ENCODE measurements around the gene CCDC9B.

The CCDC9B gene

DNA sequence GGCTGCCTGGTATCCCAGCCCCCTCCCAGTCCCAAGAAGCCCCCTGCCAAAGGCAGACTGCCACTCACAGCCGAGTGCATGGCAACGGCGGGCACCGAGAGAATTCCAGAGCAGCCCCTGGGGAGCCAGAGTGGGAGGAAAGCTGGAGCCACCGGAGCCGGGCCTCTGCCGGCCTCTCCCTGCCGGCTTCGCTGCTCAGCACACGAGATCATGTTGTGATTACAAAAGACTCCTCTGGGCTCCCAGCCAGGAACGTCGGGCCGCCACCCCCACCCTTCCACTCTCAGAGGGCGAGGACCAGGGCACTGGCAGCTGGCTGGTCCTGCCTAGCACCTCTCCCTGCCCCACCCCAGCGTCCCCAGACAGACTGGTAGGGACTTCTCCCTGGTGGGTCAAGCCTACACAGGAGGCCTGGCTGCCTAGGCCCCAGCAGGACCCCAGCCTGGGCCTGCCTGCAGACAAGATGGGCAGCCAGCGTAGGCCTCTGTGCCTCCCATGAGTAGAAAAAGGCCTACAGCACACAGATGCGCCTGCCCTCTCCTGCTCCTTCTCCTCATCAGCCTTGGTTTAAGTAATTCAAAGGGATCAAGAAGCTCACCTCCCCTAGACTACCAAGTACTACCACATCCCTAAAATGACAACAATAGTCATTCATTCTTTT lies at the start of gene CCDC9B:
Gene CCDC9B, minus strand, starts transcription at position 200 of the 661 bp plus-strand sequence. Its CDS starts 120 bp downstream, at position 80.
- no peak for DNase-seq

DNA sequence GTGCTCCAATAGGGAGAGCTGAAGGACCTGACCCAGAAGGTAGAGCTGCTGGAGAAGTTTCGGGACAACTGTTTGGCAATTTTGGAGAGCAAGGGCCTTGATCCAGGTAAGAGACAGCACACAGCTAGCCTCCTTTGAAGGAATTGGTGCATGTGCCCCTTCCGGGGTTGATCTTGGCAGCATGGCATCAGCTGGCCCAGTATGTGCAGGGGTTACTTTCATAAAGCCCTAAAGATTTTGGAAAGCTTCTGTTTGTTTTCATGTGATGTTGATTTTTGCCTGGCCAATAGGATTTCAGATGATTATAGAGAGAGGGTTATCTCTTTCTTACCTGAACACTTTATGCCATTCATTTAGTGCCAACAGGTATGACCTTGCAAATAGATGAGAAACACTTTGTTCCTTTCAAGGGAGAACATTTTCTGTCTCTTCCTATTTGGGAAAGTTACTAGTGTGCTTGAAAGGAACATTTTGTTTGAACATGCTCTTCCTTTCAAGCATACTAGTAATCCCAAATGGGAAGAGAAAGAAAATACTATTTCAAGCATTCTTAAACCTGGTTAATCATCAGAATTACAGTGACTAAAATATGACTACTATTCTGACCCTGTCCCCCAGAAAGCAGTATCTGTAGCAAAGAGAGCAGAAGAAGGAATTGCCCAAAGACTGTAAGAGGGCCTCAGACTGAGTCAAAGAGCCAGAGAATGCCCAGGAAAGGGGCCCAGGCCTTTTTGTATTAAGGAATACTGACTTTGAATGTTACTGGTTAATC lies 49.3 kb upstream of the CCDC9B start:
- DNase-seq, result no peak

DNA sequence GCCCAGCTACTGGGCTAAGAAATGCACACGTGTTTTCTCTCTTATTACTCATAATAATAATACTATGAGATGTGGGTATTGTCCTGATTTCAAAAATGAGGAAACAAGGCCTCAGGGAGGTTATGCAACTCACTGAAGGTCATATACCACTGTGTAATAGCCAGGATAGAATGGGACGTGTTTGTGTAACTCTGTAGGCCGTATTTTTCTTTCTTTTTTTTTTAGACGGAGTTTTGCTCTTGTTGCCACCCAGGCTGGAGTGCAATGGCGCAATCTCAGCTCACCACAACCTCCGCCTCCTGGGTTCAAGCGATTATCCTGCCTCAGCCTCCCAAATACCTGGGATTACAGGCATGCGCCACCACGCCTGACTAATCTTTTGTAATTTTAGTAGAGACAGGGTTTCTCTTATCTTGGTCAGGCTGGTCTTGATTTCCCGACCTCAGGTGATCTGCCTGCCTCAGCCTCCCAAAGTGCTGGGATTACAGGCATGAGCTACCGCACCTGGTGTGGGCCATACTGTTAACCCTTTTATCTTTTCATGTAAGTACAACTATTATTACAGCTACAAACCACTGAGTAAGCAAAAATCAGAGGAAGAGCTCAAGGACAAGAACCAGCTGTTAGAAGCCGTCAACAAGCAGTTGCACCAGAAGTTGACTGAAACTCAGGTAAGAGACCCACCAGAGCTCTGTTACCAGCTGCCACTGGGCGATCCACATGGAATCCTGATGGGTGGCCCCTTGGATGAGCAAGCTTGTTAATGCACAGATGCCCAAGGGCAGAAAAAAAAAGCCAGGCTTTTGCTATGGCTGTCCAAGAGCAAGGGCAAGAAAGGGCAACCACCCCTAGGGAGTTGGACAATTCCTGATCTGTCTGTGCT lies 48.4 kb upstream of the CCDC9B start:
- no peak for DNase-seq

DNA sequence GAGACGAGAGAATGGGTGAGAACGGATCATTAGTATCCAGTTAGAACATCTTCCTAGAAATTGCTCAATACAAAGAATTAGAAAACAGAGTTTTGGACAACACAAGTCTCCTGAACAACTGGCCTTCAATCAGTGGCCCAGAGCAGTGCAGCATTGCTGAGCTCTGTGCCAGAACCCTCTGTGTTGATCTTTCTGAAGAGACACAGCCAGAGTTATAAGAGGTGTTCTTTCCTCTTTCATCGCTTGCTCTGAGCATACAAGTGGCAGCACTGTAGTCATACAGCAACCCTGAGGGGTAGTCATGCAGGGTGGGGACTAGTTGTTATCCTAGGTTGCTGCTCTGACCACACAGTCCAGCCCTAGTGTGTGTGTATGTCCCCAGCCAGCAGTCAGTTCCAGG lies 45.7 kb upstream of the CCDC9B start:
- no peak for DNase-seq

DNA sequence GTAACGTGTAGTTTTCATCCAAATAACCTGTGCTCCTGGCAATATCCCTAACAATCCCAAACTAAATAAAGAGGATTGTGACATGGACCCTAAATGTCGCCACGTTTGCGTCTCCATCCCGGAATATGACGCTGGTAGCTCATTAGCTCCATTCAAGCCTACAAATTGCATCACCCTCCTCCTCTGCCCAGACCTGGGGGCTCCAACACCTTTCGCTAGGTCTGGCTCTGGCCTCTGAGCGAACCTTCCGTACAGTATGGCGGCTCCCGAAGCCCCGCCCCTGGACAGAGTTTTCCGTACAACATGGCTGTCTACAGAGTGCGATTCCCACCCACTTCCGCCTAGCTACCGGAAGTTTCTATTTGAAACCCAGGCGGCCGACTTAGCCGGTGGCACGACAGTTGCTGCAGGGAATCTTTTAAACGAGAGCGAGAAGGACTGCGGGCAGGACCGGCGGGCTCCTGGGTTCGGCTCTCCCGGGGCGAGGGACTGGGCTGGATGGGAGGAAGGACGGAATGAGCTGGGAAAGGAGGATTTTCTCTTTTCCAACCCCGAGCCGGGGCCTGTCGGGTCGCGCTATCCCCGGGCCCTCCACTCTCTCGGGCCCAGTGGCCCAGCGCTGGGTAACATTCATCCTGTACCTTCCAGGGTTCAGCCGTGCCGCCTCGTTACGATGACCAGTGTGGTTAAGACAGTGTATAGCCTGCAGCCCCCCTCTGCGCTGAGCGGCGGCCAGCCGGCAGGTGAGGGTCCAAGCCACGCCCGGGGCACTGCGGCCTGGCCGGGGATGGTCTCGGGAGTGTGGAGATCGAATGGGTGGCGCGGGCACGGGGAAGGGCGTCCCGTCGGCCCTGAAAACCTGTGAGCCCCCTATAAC lies 42.1 kb upstream of the CCDC9B start, which contains the start of gene KNSTRN:
Gene KNSTRN, plus strand, starts transcription at position 142 of the 877 bp plus-strand sequence. Its CDS starts 115 bp downstream, at position 257.
- peak; percentile 63 for DNase-seq

DNA sequence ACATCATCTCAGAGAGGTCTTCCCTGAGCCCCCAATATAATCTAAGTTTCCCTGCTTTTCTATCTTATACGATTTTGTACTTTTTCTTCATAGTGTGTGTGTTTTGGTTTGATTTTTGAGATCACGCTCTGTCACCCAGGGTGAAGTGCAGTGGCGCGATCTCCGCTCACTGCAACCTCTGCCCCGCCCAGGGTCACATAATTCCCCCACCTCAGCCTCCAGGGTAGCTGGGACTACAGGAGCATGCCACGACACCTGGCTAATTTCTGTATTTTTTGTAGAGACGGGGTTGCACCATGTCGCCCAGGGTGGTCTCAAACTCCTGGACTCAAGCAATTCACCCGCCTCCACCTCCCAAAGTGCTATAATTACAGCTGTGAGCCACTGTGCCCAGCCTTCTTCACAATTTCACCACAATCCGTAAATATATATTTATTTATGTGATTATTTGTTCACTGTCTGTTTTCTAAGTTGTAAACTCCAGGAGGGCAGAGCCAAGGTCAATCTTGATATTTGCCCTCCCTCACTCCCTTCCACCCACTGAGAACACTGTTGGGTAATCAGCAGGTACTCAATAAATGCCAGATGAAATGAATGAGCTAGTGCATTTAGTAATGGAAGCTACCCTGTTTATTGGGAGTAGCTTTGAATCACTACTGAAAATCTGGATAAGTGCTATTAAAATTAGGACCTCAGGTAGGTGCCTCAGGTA lies 41.2 kb upstream of the CCDC9B start:
- no peak for DNase-seq

DNA sequence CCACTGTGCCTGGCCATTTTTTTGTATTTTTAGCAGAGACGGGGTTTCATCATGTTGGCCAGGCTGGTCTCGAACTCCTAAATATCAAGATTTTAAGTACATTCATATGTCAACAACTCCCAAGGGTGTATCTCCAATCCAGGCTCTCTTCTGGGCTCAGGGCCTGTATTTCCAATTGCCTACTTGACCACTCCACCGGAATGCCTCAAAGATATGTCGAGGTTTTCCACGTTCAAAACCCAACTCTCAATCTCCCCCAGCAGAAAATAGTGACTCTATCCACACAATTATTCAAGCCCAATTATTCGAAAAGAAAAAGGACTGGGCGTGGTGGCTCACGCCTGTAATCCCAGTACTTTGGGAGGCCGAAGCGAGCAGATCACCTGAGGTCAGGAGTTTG lies 39.9 kb upstream of the CCDC9B start:
- no peak for DNase-seq

DNA sequence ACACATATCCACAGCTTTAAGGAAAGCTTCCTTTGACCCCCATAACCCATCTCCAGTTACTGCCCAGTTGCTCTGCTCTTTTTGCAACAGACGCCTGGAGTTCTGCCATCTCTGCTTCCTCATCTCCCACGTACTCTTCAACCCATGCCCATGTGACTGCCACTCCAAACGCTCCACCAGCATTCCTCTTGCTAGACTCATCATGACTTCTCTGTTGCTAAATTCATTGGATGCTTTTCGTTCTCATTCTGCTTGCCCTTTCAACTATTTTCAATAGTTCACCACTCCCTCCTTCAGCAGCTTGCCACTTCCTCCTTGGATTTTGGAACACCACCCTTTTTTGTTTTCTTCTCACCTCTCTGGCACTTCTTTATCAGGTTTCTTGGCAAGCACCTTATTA lies 39.1 kb upstream of the CCDC9B start:
- DNase-seq, result no peak

DNA sequence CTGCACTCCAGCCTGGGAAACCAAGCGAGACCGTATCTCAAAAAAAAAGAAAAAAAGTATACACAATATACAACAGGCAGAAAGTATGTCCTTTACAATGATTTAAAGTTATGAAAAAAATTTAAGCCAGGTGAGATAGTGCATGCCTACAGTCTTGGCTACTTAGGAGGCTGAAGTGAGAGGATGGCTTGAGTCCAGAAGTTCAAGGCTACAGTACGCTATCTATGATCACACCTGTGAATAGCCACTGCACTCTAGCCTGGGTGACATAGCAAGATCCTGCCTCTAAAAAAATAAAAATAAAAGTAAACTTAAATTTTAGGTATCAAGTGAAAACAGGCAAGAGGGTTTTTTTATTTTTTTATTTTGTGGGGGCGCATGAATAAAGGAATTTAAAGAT lies 38.6 kb upstream of the CCDC9B start:
- DNase-seq, result no peak

DNA sequence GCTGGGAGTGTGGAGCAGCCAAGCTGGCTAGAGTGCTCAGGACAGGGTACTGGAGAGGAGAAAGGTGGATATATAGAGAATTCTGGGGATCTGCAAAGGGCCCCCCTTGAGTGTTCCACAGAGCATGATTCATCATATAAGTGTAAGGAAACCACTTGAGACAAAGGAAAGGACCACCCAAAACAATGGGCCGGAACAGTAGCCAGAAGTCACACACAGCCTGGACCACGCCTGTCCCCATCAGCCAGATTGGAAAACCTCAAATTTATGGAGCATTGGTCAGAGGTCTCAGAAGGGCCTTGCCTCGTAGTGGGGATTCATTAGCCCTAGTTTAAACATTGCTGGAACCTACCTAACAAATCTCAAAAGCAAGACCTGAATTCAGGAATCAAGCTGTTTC lies 36.9 kb upstream of the CCDC9B start:
- no peak for DNase-seq

DNA sequence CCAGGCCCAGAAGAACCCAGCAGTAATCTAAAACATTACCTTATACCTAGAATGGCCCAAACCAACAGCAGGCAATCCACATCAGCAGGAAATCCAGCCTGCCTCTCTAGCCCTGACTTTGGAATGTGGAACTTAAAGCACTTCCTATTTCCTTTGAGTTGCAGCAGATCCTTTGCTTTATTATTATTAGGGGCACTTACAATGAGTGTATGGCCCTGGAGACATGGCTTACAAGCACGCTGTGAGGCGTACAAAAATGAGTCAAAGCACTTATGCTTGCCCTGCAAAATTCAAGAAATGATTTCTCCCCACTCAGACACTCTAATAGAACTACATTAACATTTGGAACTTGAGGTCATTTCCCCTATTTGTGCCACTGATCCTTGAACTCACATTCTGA lies 32.2 kb upstream of the CCDC9B start:
- DNase-seq, result no peak

DNA sequence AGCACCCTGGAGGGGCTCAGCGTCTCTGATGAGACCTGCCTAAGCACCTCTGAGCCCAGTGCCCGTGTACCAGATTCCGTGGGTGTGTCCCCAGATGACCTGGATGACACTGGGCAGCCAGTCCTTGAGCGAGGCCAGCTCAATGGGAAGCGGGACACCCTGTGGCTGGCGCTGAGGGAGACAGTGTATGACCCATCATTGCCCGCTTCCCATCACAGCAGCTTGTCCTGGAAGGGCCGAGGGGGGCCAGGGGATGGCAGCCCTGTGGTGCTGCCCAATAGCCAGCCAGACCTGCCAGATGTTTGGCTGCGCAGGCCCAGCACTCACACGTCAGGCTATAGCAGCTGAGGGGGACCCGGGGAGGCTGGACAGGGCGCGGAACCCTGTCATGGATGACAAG lies 29.2 kb upstream of the CCDC9B start:
- no peak for DNase-seq

DNA sequence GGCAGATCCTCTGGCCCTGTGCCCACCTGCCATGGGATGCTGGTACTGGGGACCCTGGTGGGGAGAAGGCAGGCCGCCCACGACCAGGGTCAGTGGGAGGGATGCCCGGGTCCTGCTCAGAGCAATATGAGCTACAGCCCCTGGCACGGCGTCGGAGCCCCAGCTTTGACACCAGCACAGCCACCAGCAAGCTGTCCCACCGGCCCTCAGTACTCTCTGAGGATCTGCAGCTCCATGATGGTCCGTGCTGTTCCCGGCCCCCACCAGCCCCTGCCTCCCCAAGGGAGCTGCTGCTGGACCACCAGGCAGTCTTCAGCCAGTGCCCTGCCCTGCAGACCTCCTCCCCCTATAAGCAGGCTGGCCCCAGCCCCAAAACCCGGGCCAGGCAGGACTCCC lies 28.7 kb upstream of the CCDC9B start:
- no peak for DNase-seq

DNA sequence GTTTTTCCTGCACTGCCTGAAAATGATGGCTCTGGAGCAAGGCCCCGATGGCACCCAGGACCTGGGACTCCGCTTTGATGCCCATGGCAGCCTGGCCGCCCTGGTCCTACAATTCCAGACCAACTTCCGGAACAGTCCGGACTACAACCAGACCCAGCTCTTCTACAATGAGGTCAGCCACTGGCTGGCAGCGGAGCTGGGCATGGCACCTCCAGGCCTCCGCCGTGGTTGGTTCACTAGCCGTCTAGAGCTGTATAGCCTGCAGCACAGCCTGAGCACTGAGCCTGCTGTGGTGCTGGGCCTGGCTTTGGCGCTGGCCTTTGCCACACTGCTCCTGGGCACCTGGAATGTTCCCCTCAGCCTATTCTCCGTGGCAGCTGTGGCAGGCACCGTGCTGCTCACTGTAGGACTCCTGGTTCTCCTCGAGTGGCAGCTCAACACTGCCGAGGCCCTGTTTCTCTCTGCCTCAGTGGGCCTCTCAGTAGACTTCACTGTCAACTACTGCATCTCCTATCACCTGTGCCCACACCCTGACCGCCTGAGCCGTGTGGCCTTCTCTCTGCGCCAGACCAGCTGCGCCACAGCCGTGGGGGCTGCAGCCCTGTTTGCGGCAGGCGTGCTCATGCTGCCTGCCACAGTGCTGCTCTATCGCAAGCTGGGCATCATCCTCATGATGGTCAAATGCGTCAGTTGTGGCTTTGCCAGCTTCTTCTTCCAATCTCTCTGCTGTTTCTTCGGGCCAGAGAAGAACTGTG lies 28.2 kb upstream of the CCDC9B start:
- no peak for DNase-seq

DNA sequence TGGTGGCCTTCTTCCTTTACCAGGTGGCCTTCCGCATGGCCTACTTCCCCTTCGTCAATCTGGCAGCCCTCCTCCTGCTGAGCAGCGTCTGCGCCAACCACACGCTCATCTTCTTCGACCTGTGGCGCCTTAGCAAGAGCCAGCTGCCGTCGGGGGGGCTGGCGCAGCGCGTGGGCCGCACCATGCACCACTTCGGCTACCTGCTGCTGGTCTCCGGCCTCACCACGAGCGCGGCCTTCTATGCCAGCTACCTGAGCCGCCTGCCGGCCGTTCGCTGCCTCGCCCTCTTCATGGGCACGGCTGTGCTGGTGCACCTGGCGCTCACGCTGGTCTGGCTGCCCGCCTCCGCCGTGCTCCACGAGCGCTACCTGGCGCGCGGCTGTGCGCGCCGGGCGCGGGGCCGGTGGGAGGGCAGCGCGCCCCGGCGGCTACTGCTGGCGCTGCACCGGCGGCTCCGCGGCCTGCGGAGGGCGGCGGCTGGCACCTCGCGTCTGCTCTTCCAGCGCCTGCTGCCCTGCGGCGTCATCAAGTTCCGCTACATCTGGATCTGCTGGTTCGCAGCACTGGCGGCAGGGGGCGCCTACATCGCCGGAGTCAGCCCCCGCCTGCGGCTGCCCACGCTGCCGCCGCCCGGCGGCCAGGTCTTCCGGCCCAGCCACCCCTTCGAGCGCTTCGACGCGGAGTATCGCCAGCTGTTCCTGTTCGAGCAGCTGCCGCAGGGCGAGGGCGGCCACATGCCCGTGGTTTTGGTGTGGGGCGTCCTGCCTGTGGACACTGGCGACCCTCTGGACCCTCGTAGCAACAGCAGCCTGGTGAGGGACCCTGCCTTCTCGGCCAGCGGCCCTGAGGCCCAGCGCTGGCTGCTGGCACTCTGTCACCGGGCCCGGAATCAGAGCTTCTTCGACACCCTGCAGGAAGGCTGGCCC lies 27.2 kb upstream of the CCDC9B start:
- DNase-seq, result peak; percentile 22

DNA sequence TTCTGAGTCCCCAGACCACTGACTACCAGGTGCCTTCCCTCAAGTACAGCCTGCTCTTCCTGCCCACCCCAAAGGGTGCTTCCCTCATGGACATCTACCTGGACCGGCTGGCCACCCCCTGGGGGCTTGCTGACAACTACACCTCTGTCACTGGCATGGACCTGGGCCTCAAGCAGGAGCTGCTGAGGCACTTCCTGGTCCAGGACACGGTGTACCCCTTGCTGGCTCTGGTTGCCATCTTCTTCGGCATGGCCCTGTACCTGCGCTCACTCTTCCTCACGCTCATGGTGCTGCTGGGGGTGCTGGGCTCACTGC lies 26.6 kb upstream of the CCDC9B start:
- no peak for DNase-seq

DNA sequence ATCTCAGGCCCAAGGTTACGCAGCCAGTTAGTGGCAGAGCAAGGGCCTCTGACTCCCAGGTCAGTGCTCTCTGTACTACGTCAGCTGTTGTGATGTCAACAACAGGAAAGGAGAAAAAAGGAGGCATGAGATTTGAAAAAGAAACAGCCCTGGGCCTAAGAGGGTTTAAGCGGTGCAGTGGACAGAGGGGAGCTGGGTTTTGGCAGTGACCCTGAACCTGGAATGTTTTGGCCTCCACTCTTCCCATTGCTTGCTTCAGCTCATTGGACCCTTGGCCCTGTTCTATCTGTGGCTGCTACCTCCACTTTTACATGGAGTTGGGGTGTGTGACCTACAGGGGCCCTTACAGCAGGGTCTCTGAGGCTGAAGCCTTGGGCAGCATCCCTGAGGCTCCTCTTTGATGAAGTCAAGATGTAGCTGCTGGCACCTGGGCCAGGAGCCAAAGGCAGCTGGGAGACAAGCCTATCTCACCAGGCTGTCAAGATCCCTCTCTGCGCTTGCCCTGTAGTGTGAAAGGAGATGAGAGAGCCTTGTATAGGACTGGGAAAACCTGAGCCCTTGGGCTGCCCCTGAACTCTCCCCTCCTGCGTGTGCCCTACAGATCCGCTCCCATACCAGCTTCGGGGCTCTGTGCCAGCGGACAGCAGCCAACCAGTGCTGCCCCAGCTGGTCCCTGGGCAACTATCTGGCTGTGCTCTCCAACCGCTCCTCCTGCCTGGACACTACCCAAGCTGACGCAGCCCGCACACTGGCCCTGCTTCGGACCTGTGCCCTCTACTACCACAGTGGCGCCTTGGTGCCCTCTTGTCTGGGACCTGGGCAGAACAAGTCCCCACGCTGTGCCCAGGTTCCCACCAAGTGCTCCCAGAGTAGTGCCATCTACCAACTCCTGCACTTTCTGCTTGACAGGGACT lies 26.0 kb upstream of the CCDC9B start:
- DNase-seq, result no peak

DNA sequence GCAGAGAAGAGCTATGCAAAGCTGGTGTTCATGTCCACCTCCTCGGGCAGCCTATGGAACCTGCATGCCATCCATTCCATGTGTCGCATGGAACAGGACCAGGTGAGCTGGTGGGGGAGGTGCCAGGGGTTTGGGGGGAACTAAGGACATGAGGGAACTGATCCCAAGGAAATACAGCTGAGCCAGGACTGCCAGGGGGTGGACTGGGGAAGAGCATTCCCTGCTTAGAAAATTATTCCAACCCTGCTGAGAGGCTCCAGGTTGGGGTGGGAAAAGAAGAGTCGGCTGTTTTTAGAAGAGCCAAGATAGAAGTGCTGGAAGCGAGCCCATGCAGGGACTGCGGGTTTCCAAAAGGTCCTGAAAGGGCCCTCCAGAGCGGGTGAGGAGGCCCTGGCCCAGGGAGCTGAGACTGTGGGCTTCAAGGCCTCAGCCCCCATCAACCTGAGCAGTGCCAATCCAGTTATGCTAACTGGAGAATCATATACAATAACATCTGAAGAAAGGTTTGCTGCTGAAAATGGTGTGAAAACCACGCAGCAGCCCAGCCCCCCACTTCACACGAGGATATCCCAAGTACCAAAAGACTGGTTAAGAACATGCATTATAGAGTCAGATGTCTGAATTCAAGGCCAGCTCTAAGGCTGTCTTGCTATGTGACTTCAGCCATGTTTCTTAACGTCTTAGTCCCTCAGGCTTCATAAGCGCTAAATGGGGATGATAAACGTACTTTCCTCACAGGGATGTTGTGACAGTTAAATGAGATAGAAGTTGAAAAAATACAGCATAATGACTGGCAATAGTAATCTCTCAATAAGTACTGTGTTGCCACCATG lies 25.1 kb upstream of the CCDC9B start:
- DNase-seq, result no peak
